ENCODE measurements around the gene COMMD1. TPM values are rescaled to one million over a fixed set of nuclear protein-coding genes. Genes with fewer than 3 reads are reported as not detected.

Gene COMMD1
- total RNA-seq, 6 donors from 2014 or later, result 27.0 to 59.7 (median 35.6) TPM

DNA sequence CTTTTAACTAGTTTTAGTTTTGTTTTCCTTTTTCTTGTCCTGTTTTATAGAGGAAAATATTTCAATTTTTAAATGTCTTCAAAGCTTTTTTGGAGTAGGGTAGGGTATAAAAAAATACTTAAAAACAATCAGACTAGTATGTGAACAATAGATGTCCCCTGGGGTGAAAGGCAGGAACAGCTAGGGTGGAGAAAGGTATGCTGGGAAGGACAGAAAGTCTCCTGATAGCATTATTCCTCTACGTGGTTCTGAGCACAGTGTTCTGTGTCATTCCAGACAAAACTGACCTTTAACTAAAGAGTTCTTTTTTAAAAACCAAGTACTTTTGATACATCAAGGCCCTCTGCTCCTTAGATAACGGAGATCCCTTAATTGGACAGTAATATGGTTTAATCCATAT is 258.4 kb downstream of the COMMD1 start:
- TF ChIP-seq POLR2AphosphoS5 (IDR thresholded peaks at IDR 0.05), result no peak
- TF ChIP-seq POLR2A (IDR thresholded peaks at IDR 0.05), result no peak
- TF ChIP-seq EP300 (IDR thresholded peaks at IDR 0.05), result no peak
- TF ChIP-seq, protein P1, sequence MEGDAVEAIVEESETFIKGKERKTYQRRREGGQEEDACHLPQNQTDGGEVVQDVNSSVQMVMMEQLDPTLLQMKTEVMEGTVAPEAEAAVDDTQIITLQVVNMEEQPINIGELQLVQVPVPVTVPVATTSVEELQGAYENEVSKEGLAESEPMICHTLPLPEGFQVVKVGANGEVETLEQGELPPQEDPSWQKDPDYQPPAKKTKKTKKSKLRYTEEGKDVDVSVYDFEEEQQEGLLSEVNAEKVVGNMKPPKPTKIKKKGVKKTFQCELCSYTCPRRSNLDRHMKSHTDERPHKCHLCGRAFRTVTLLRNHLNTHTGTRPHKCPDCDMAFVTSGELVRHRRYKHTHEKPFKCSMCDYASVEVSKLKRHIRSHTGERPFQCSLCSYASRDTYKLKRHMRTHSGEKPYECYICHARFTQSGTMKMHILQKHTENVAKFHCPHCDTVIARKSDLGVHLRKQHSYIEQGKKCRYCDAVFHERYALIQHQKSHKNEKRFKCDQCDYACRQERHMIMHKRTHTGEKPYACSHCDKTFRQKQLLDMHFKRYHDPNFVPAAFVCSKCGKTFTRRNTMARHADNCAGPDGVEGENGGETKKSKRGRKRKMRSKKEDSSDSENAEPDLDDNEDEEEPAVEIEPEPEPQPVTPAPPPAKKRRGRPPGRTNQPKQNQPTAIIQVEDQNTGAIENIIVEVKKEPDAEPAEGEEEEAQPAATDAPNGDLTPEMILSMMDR (IDR thresholded peaks at IDR 0.05), result no peak
- WGBS, 2 donors, result 74 to 81% methylated on average over 2 of the region's 2 CpGs
- Histone ChIP-seq H3K27me3 (no peaks in the 10 kb centered on the region), H3K4me3 (no peak overlapping the region), H3K27ac (no peak overlapping the region), H3K36me3 (no peaks in the 10 kb centered on the region), H3K4me1 (no peaks in the 10 kb centered on the region), H3K9me3 (no peaks in the 10 kb centered on the region)
- ATAC-seq (ENCODE audit: low FRiP score in 2 of 2) (no peak), DNase-seq (no peak)

DNA sequence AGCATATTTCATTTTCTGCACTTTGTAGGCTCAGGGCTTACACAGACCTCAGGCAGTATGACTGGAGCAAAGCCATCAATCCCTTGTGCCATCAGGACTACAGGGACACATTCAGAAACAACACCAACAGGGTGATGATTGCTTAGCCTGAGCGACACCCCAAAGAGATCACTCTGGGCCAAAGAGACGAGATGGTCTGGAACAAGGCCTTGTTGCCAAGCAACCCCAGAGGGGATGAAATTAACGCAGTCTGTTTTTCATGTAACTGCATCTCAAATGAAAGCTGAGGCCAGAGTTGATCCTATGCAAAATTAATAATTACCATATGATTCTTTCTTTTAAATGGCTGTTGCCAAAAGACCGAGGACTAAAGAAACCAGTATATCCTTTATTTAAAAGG is 270.3 kb downstream of the COMMD1 start:
- ATAC-seq (ENCODE audit: low FRiP score in 2 of 2) (no peak), DNase-seq (no peak)
- Histone ChIP-seq H3K27ac (no peak overlapping the region), H3K9me3 (no peaks in the 10 kb centered on the region), H3K4me3 (no peak overlapping the region), H3K36me3 (no peaks in the 10 kb centered on the region), H3K27me3 (no peaks in the 10 kb centered on the region), H3K4me1 (peaks cover 0 to 11% (median 9%) of the 10 kb centered on the region in 4 donors)
- 86 to 94% methylated on average over 4 of the region's 4 CpGs for WGBS, 2 donors
- TF ChIP-seq, protein P1 (IDR thresholded peaks at IDR 0.05), result no peak
- no peak for TF ChIP-seq EP300 (IDR thresholded peaks at IDR 0.05)
- TF ChIP-seq POLR2AphosphoS5 (IDR thresholded peaks at IDR 0.05), result no peak
- TF ChIP-seq POLR2A (IDR thresholded peaks at IDR 0.05), result no peak

DNA sequence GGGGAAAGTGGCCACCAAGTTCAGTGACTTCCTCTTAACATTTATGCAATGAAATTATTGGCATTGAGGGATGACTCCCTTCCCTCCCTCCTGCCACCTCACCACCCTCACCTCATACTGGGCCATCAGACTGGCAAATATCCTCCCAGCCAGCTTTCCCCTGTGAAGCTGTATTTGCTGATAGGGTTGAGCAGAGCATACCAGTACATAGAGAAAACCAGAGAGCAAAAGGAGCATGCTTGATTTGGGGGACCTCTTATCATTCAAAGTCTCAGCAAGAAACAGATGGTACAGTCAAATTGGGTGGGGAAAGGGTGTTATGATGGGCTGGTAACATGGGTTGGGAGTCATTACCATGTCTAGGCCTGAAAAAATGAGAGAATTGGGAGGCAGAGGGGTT is 271.3 kb downstream of the COMMD1 start:
- Histone ChIP-seq H3K27me3 (no peaks in the 10 kb centered on the region), H3K9me3 (no peaks in the 10 kb centered on the region), H3K4me3 (no peak overlapping the region), H3K4me1 (peaks cover 0 to 11% (median 9%) of the 10 kb centered on the region in 4 donors), H3K27ac (no peak overlapping the region), H3K36me3 (no peaks in the 10 kb centered on the region)
- ATAC-seq (ENCODE audit: low FRiP score in 2 of 2) (no peak), DNase-seq (no peak)
- no peak for TF ChIP-seq POLR2AphosphoS5 (IDR thresholded peaks at IDR 0.05)
- TF ChIP-seq, protein P1 (IDR thresholded peaks at IDR 0.05), result no peak
- no peak for TF ChIP-seq POLR2A (IDR thresholded peaks at IDR 0.05)
- no peak for TF ChIP-seq EP300 (IDR thresholded peaks at IDR 0.05)

DNA sequence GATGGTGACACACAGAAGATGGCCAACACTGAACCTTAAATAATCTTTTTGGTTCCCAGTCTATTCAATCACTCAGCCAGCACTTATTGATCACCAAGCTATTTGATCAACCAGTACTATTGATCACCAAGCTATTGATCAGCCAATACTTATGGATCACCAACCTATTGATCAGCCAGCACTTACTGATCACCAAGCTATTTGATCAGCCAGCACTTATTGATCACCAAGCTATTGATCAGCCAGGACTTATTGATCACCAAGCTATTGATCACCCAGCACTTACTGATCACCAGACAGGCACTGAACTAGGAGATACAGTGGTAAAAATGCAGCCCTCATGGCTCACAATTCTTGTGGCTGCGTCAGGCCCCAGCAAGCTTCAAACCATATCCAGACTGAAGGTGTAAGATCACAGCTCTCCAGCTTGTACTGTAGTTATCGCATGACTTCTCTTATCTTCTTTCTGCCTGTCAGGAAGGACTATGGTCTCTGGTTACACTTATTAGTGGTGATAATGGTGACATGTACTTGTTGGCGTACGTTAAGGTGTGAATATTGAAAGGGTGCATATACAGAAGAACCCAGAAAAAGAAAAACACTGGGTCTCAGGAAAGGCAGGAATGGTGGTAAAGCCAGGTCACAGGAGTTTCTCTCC is 272.0 kb downstream of the COMMD1 start:
- H3K36me3 ChIP-seq, result no peaks in the 10 kb centered on the region
- TF ChIP-seq POLR2AphosphoS5 (IDR thresholded peaks at IDR 0.05), result no peak
- TF ChIP-seq, protein P1 (IDR thresholded peaks at IDR 0.05), result no peak
- TF ChIP-seq EP300 (IDR thresholded peaks at IDR 0.05), result no peak
- TF ChIP-seq POLR2A (IDR thresholded peaks at IDR 0.05), result no peak
- no peak overlapping the region for H3K4me3 ChIP-seq
- H3K4me1 ChIP-seq, result peaks cover 0 to 11% (median 9%) of the 10 kb centered on the region in 4 donors
- no peaks in the 10 kb centered on the region for H3K9me3 ChIP-seq
- ATAC-seq (ENCODE audit: low FRiP score in 2 of 2), result no peak
- no peak for DNase-seq
- H3K27me3 ChIP-seq, result no peaks in the 10 kb centered on the region
- H3K27ac ChIP-seq, result no peak overlapping the region
- WGBS, 2 donors, result 93 to 95% methylated on average over 4 of the region's 4 CpGs

DNA sequence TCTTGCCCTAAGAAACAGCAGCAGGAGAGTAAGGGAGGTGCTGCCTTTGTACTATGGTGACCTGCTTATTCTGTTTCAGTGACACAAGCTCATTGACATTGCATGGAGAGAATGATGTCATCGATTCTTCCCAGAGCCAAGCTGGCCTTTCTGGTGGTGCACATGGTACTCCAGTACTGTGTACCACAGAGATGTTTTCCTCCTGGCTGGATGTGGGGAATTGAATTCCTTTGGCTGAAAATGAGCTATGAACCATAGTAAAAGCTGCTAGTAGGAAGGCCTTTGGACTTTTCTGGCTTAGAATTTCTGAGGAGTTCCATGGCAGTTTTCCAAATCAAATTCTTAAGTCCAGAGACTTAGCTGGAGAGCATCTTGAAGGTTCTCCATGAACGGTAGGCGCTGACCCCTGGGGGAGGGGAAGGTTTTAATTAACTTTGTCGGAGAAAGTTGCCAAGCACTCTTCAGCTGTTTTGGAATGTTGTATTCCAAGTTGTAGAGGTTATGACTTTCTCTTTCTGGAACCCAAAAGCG is 273.3 kb downstream of the COMMD1 start:
- no peak overlapping the region for H3K4me3 ChIP-seq
- DNase-seq (peak in 1 of 2 donors; percentile 51), ATAC-seq (ENCODE audit: low FRiP score in 2 of 2) (peak; percentile 84 to 86)
- no peaks in the 10 kb centered on the region for H3K36me3 ChIP-seq
- no peaks in the 10 kb centered on the region for H3K9me3 ChIP-seq
- H3K4me1 ChIP-seq, result peaks cover 0 to 11% (median 9%) of the 10 kb centered on the region in 4 donors
- H3K27me3 ChIP-seq, result no peaks in the 10 kb centered on the region
- TF ChIP-seq, protein P1 (IDR thresholded peaks at IDR 0.05), result no peak
- TF ChIP-seq EP300 (IDR thresholded peaks at IDR 0.05) (no peak), POLR2A (IDR thresholded peaks at IDR 0.05) (no peak), POLR2AphosphoS5 (IDR thresholded peaks at IDR 0.05) (no peak)
- 53 to 69% methylated on average over 5 of the region's 5 CpGs for WGBS, 2 donors
- peak overlapping the region; percentile 4 to 69 (median 39) for H3K27ac ChIP-seq
